Suprapubic skin (tissue), 4 donors: ENCODE data around the gene LPIN1. TPM values are rescaled to one million over a fixed set of nuclear protein-coding genes. Genes with fewer than 3 reads are reported as not detected.
"Not testable (repeated sequence)": the region's sequence is repeated elsewhere in the genome, so short reads cannot be mapped to it uniquely, and the experiment has no call there.

Experiments used
- DNase-seq, 2 donors: peaks; one replicate each; pipeline ENCODE4 v3.0.0-alpha.2; 2019; ENCODE audit warnings: low spot score in 2 of 2
- H3K27ac ChIP-seq: fragments of 200-600 bp; sonication (generic); one replicate; pipeline ENCODE4 v1.5.1; 2019
- H3K27me3 ChIP-seq: fragments of 200-600 bp; sonication (generic); one replicate; pipeline ENCODE4 v1.5.1; 2019
- H3K36me3 ChIP-seq: fragments of 200-600 bp; sonication (generic); one replicate; pipeline ENCODE4 v1.5.1; 2019
- H3K4me1 ChIP-seq: fragments of 200-600 bp; sonication (generic); one replicate; pipeline ENCODE4 v1.5.1; 2019
- H3K4me3 ChIP-seq: fragments of 200-600 bp; sonication (generic); one replicate; pipeline ENCODE4 v1.5.1; 2019; ENCODE audit warnings: mild to moderate bottlenecking
- H3K9me3 ChIP-seq: fragments of 200-600 bp; sonication (generic); one replicate; pipeline ENCODE4 v1.5.1; 2019
- CTCF ChIP-seq, 2 donors: fragments of 200-600 bp in 1 of 2; fragments of 450-650 bp in 1 of 2; sonication (generic) in 1 of 2; IDR thresholded peaks; one replicate each; pipeline ENCODE4 v1.5.1; 2016 to 2019; ENCODE audit warnings: antibody characterized with exemption in 2 of 2, mild to moderate bottlenecking in 1 of 2, moderate library complexity in 1 of 2
- EP300 ChIP-seq: sonication (generic); formaldehyde crosslinking; IDR thresholded peaks from one replicate; pipeline ENCODE4 v1.6.1; 2017; ENCODE audit warnings: antibody characterized with exemption
- POLR2A ChIP-seq, 2 donors: fragments of 450-650 bp; IDR thresholded peaks; one replicate each; pipeline ENCODE4 v1.6.1; 2017; ENCODE audit warnings: antibody characterized with exemption in 2 of 2, mild to moderate bottlenecking in 2 of 2, moderate library complexity in 2 of 2
- POLR2AphosphoS5 ChIP-seq, 3 donors: sonication (generic); formaldehyde crosslinking; IDR thresholded peaks; one replicate each; pipeline ENCODE4 v1.6.1; 2017; ENCODE audit warnings: antibody characterized with exemption in 3 of 3
- WGBS: methylation state at CpG from one replicate; pipeline ENCODE4 v1.1.5; 2018; 5-methylcytosine and 5-hydroxymethylcytosine counted together
- total RNA-seq, 4 donors: library from RNA; depleted of rRNA; stranded (reverse); fragments of >200 nt; gene quantifications; one replicate each; pipeline ENCODE4 v1.1.0, GENCODE V29; 2016

Gene LPIN1
- total RNA-seq, 4 donors from 2014 or later, result 25.9 to 71.9 (median 52.5) TPM

GRCh38 chr2:11723061-11723371 lies 23.4 kb upstream of the LPIN1 start:
- H3K27ac ChIP-seq, result no peak overlapping the region
- no peak overlapping the region for H3K4me3 ChIP-seq
- TF ChIP-seq EP300, result no peak
- H3K36me3 ChIP-seq, result no peaks in the 10 kb centered on the region
- peaks cover 14% of the 10 kb centered on the region for H3K4me1 ChIP-seq
- no peak for DNase-seq
- H3K9me3 ChIP-seq, result no peaks in the 10 kb centered on the region
- peaks cover 10% of the 10 kb centered on the region for H3K27me3 ChIP-seq

GRCh38 chr2:11724151-11724550 lies 22.3 kb upstream of the LPIN1 start:
- TF ChIP-seq POLR2AphosphoS5 (IDR thresholded peaks at IDR 0.05) (no peak), POLR2A (IDR thresholded peaks at IDR 0.05) (no peak), CTCF (IDR thresholded peaks at IDR 0.05) (no peak), EP300 (no peak)
- Histone ChIP-seq H3K27ac (no peak overlapping the region), H3K9me3 (no peaks in the 10 kb centered on the region), H3K36me3 (no peaks in the 10 kb centered on the region), H3K4me1 (peaks cover 13% of the 10 kb centered on the region), H3K27me3 (peaks cover 10% of the 10 kb centered on the region), H3K4me3 (no peak overlapping the region)
- 84% methylated on average over 7 of the region's 7 CpGs for whole genome bisulfite sequencing
- no peak for DNase-seq

- Histone ChIP-seq H3K27me3 (peaks cover 8% of the 10 kb centered on the region), H3K4me1 (peaks cover 6% of the 10 kb centered on the region), H3K36me3 (no peaks in the 10 kb centered on the region), H3K27ac (no peak overlapping the region), H3K9me3 (no peaks in the 10 kb centered on the region), H3K4me3 (no peak overlapping the region)
- DNase-seq, result no peak
- WGBS, result 27% methylated on average over 7 of the region's 7 CpGs
- no peak for TF ChIP-seq POLR2AphosphoS5 (IDR thresholded peaks at IDR 0.05)
- no peak for TF ChIP-seq POLR2A (IDR thresholded peaks at IDR 0.05)
Measured at GRCh38 chr2:11726384-11726783, 20.0 kb upstream of the LPIN1 start.

GRCh38 chr2:11729362-11730212 lies 16.8 kb upstream of the LPIN1 start:
- no peak overlapping the region for H3K4me3 ChIP-seq
- 93% methylated on average over 2 of the region's 2 CpGs for WGBS

GRCh38 chr2:11731214-11731984 lies 15.0 kb upstream of the LPIN1 start:
- H3K4me3 ChIP-seq, H3K27ac ChIP-seq, H3K36me3 ChIP-seq, H3K4me1 ChIP-seq, H3K9me3 ChIP-seq, DNase-seq, H3K27me3 ChIP-seq: not testable (repeated sequence)
- 85% methylated on average over 4 of the region's 4 CpGs for WGBS

More at GRCh38 chr2:11729362-11730212, 16.8 kb upstream of the LPIN1 start:
- Histone ChIP-seq H3K36me3 (no peaks in the 10 kb centered on the region), H3K27me3 (peaks cover 12% of the 10 kb centered on the region), H3K4me1 (peaks cover 6% of the 10 kb centered on the region), H3K9me3 (no peaks in the 10 kb centered on the region), H3K27ac (no peak overlapping the region)
- DNase-seq, result no peak
- TF ChIP-seq POLR2AphosphoS5 (IDR thresholded peaks at IDR 0.05) (no peak), EP300 (no peak), POLR2A (IDR thresholded peaks at IDR 0.05) (no peak), CTCF (IDR thresholded peaks at IDR 0.05) (no peak)

- no peaks in the 10 kb centered on the region for H3K36me3 ChIP-seq
- no peak for DNase-seq
- H3K27ac ChIP-seq, result no peak overlapping the region
- no peaks in the 10 kb centered on the region for H3K9me3 ChIP-seq
- no peak for TF ChIP-seq POLR2AphosphoS5 (IDR thresholded peaks at IDR 0.05)
- no peak for TF ChIP-seq POLR2A (IDR thresholded peaks at IDR 0.05)
- no peak for TF ChIP-seq CTCF (IDR thresholded peaks at IDR 0.05)
- TF ChIP-seq EP300, result no peak
- H3K4me3 ChIP-seq, result no peak overlapping the region
- no peaks in the 10 kb centered on the region for H3K4me1 ChIP-seq
- 82% methylated on average over 2 of the region's 2 CpGs for WGBS
- peaks cover 9% of the 10 kb centered on the region for H3K27me3 ChIP-seq
Measured at GRCh38 chr2:11732587-11732986, 13.8 kb upstream of the LPIN1 start.

GRCh38 chr2:11737852-11738251 lies 8.6 kb upstream of the LPIN1 start:
- not testable (repeated sequence) for H3K9me3 ChIP-seq, H3K36me3 ChIP-seq, H3K4me1 ChIP-seq, H3K27me3 ChIP-seq, H3K4me3 ChIP-seq, H3K27ac ChIP-seq, DNase-seq
- WGBS, result 97% methylated on average over 2 of the region's 2 CpGs
